Measurements from ENCODE around the gene PDE4D. TPM values are rescaled to one million over a fixed set of nuclear protein-coding genes. Genes with fewer than 3 reads are reported as not detected.
"Not testable (repeated sequence)": the region's sequence is repeated elsewhere in the genome, so short reads cannot be mapped to it uniquely, and the experiment has no call there.

The PDE4D gene
- polyA plus RNA-seq, 4 donors, result 17.5 to 31.9 (median 22.8) TPM

DNA sequence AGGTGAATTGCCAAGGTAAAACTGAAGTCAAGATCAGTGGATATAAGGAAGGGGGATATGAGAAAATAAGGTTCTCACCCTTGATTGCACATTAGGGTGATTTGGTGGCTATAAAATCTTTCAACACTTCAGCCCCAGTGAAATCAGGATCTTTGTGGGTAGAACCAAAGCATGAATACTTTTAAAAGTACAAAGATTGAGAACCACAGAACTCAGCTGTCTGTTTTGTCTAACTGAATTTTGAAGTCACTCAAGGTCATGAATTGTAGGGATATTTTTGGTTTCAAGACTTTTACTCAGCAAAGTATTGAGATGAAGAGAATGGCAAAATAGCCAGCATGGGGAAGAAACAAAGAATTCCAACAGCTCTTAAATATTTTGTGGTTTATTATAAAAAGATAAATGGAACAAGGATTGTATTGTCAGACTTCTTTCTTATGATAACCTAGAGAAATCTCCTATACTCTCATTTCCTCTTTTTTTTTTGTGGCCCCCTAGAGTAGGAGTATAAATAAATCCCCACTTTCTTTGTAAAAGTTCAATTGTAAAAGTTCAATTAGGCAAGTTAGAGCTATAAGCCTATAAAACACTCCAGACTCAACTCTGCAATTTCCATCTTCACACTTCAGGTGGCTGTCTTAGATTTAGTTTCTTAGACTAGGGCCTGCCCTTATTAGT lies 272.9 kb downstream of the PDE4D start:
- DNase-seq (ENCODE audit: low read depth in 4 of 4, low spot score in 3 of 4), result no peak

DNA sequence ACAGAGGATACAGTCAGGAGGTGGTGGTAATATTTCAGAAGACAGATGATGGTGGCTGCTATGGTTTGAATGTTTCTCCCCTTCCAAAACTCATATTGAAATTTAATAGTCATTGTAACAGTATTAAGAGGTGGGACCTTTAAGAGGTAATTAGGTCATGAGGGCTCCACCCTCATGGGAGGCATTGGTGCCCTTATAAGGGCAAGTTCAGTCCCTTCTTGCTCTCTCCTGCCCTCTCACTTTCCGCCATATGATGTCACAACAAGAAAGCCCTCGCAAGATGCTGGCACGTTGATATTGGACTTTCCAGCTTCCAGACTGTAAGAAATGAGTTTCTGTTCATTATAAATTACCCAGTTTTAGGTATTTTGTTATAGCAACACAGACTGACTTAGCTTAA lies 274.9 kb downstream of the PDE4D start:
- no peak for DNase-seq (ENCODE audit: low read depth in 4 of 4, low spot score in 3 of 4)

DNA sequence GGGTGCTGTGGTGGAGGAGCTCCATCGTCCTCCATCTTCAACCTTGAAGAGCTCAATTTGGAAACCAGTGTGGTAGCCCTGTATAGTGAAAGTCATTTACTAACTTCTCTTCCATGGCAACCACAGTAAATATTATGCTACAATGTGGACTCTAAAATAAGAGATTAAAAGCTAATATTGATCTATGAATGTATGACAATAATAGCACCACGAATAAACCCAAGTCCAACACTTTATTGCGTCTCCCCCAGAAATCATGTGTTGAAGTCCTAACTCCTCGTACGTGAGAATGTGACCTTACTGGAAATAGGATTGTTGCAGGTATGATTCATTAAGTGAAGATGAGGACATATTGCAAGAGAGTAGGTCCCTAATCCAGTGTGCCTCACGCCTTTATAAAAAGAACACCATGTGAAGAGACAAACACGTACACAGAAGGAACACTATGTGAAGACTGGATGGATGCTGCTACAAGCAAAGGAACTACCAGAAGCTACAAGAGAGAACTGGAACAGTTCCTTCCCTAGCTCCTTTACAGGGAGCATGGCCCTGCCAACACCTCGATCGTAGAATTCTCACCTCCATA lies 276.2 kb downstream of the PDE4D start:
- no peak for DNase-seq (ENCODE audit: low read depth in 4 of 4, low spot score in 3 of 4)

DNA sequence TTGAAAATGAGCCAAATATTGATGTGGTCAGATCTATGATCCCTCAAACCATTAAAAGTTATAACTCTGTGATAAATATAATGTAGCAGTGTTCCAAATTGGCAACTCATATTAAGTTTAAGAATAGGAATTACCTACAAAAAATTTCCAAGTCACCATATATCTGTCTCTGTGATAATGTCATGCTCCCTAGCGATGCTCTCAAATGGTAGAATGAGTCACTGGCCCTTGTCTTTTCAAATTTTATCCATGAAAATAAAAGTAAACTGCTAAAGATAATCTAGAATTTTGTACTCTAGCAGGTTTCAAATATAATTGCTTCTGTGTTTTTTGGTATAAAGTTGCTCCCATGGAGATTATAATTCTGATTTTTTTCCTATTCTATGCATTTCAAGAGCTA lies 277.1 kb downstream of the PDE4D start:
- no peak for DNase-seq (ENCODE audit: low read depth in 4 of 4, low spot score in 3 of 4)

DNA sequence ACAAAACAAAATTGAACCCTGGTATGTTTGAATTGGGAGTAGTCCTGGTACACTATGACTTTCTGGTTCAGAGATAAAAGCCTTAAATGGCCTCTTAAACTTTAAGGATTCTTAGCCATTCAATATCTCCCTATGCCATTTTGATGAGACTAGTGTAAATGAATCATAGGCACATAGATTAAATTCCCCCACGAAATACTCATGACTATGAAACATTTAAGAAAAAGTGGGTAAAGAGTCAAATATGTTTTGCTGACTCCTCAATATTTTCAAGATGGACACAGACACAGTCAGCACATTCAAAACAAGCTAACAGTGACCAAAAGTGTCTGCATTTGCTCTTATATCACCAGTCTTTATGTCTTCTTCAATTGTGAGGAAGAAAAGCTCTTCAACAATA lies 278.3 kb downstream of the PDE4D start:
- DNase-seq (ENCODE audit: low read depth in 4 of 4, low spot score in 3 of 4), result no peak

DNA sequence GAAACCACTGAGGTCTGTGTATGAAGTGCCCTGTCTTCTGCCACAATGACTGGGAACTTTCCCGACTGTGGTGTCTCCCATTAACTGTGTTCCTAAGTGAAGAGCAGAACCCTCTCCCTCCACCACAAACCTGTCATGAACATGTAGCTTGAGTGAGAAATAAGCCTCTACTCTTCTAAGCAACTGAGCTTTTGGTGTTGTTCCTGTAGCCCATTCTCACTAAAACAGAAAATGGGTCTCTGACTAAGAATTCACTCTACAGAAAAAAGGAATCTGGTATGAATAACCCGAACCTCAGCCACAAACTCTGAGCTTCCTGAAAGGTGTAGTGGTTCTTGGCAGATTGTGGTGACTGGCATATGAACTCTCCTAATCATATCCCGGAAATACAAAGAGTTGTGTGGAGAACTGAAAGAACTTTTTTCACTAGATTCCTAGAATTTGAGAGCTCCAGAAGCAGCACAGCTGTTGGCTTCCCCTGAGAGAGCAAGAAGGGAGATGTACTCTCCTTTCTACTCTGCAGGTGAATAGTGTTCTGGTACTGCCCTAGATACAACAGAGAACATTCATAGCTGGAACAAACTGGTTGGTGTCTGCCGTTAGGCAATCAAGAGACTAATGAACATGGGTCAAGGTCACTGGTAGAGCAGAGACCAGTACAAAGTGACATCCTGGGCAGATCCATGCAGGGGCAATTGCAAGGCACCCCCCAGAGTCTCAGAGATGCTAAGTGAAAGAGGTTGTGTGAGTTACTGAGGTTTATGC lies 283.8 kb downstream of the PDE4D start:
- no peak for DNase-seq (ENCODE audit: low read depth in 4 of 4, low spot score in 3 of 4)

DNA sequence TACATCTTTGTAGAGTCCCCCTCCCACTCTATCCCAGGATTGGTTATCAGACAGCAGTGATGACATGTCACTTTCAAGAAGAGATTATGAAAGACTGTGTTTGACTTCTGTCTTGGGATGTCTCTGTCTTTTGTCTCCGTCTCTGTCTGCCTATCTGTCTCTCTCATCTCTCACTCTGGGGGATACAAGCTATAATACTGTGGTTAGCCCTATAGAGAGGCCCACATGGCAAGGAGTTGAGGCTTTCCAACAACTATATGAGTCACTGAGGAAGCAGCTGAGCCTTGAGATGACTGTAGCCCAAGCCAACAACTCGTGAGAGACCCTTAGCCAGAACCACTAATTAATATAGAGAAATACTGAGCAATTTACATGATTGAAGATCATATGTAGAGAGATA lies 284.8 kb downstream of the PDE4D start:
- no peak for DNase-seq (ENCODE audit: low read depth in 4 of 4, low spot score in 3 of 4)

DNA sequence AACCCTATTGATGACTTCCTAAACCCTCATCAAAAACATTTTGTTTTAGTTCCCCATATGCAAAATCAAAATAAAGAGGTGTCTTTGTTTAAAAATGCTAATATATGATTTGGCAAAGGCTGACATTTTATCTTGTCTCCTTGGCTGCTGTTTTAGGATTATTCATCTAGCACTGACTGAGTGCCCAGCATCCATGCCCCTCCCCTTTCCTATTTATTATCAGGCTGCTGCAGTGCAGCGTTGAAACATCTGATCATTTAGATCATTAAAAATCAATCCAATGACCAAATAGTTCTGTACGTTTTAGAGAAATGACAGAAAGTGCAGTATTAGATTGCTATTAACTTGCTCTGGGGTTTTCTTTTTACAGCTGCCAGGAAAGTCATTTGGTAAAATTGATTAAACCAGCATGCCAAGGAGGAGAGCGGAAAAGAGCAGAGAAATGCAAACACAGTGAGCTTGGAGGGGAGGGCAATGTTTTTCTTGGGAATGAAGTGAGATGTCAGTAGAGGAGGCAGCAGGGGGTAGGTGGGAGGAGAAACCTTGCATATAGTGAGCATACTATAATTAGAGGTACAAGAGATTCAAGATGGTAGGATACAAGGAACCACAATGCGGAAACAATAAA lies 286.3 kb downstream of the PDE4D start:
- no peak for DNase-seq (ENCODE audit: low read depth in 4 of 4, low spot score in 3 of 4)

DNA sequence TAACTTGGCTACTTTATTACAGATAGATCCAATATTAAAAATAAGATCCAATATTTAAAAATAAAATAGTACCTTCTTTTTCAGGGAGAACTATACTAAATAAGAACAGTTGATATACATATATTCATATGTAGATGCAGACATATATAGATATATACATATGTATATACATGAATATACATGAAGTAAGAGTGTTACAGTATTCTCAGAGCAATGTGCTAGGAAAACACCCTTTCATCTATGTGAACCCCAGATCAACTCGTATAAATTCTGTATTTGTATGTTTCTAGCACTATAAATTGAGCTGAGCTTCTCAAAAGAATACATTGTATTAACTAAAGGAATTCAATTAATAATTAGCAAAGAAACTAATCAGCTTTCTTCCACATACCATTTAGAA lies 287.6 kb downstream of the PDE4D start:
- no peak for DNase-seq (ENCODE audit: low read depth in 4 of 4, low spot score in 3 of 4)

DNA sequence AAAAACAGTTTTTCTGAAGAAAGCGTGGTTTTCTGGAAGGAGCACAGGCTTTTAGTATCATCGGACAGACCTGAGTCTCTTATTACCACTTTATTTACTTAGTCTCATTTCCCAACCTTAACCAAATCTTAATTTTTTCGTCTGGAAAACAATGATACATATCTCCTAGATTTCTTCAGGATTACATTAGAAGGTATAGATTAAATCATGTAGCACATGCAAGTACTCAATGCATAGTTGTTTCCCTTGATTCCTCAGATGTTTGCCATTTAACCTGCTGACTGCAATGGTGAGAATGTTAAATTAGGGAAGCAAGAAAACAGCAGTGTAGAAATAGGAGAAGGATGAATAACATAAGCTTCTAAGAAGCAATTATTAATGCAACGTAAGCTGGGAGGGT lies 289.4 kb downstream of the PDE4D start:
- no peak for DNase-seq (ENCODE audit: low read depth in 4 of 4, low spot score in 3 of 4)

DNA sequence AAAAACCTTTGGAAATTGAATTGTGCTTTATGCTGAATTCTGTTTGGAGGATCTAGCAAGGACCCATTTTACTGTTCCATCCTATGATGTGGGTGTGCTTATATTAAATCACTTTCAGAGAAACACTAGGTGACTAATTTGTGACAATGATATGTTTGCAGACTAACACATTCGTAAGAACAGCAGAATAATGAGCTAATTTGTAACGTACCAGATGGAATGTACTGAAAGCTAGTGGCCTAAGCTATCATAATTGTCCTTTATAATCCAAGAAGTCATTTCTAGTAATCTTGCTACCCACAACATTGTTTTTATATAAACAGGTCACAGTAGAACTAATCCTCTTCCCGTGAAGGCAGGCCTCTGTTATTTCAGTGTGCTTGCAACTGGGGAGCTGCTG lies 292.5 kb downstream of the PDE4D start:
- no peak for DNase-seq (ENCODE audit: low read depth in 4 of 4, low spot score in 3 of 4)

DNA sequence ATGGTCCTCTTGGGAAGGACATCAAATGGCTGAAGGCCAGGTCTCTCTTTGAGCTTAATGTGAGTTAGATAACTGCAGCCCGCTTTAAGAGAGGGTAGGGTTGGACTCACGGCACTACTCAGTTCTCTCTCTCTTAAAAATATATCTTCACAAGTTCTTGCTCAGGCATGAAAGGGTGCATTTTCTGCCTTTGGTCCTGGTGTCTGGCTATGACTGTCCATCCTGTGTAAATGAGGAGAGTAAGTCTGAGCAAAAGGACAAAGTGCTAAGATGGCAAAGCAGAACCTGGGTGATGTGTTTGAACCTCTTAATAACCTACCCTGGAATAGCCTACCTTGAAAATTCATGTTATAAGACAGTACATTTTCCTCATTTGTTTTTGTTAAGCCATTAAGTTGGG lies 293.4 kb downstream of the PDE4D start:
- DNase-seq (ENCODE audit: low read depth in 4 of 4, low spot score in 3 of 4), result no peak

DNA sequence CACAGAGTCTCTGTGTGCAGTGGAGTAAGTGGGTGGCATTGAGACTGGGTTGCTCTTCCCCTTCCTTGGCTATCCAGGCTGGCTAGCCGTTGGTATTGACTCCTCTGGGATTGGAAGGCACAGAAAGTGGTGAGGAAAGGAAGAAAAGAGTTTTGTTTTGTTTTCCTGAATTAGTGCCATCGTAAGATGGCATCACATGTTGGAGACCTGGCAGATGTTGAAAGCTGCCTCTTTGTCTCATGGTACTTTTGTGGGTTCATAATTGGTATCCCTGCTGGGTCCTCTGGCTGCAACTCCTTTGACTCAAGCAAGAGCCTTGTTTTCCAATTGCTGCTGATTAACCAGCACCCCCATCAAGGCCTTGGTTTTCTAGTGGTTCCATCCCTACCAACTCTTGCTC lies 293.8 kb downstream of the PDE4D start:
- no peak for DNase-seq (ENCODE audit: low read depth in 4 of 4, low spot score in 3 of 4)

DNA sequence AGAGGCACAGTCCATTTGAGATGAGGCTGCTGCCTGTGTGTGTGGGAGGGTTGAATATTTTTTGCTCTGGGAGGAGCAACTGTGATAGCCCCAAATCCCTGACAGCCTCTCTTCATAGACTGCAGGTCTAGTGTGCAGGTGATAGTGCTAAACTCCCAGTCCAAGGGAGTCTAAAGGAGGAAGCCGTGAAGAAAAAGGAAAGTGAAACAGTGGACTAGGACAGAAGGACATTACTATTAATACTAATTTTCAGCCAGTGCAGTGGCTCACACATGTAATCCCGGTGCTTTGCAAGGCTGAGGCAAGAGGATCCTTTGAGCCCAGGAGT lies 295.0 kb downstream of the PDE4D start:
- no peak for DNase-seq (ENCODE audit: low read depth in 4 of 4, low spot score in 3 of 4)

DNA sequence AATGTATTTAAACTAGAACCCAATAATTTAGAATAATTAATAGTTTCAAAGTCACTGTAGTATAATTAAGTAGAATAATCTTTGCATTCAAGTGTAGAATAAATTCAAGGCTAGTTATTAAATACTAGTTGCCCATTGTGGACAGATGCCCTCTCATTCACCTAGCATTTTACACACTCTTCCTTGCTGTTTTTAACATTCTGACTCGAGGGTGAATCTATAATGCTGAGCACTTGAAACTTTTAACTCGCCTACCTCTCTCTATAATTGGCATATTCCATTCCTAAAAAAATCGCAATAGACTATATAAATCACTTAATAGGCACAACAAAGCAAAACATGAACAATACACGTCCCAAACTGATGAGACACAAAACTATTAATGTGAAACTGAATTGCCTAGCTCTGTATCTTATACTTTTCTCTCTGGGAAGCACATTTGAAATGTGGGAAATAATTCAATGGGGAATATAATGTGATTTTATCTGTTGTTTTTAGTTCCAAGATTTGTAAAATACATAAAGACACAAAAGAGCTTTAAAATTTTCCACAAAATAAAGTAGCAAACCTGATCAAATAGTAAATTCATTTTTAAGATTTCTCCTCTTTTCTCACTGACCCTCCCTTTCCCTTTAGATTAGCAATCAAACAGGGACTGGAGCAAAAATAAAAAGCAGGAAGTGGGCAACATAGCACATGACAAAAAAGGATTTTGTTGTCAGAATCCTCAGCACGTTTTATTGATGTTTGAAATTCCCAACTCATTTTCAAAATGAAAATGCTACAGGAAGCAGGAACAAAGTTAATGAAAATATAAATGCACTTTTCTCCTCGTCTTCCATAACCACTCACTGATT lies 295.6 kb downstream of the PDE4D start:
- DNase-seq (ENCODE audit: low read depth in 4 of 4, low spot score in 3 of 4), result no peak

DNA sequence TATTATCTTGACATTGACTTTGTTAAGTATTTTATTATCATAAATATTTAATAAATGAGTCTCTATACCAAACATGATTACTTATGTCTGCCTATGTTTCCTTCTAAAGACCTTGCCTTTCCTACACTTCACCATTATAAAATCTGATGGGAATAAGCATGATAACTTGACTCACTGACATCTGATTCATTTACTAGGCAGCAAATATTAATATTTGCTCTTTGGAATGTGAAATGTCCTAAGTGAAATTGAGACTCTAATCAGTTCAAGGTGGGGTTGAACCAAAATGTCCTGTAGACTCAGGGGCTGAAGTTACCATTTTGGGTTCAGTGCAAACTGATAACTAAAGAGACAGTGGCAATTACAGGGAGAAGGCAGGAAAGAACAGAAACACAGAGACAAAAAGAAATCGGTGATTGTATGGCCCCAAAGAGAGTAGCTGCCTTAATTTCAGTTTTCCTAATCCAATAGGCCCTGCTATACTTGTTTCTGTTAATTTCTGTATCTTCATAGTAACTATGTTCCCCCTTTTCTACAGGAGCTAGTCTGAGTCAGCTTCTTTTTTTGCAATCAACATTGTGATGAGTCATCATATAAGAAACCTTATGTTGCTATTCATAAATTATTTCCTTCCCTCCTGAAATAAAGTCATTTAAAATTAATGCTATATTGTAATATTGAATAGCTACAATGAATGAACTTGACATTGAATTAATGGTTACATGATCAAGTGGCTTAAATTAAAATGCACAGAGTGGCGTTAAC lies 296.8 kb downstream of the PDE4D start:
- DNase-seq (ENCODE audit: low read depth in 4 of 4, low spot score in 3 of 4), result no peak

DNA sequence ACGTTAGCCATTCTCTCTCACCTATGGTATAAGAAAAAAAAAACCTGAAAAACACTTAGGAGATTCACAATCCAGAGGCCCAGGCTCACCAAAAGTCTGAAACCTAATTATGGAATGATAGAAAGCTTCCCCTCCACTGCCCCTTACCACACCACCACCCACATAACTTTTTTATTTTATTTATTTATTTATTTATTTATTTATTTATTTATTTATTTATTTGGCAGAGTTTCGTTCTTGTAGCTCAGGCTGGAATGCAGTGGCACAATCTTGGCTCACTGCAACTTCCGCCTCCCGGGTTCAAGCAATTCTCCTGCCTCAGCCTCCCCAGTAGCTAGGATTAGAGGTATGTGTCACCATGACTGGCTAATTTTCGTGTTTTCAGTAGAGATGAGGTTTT lies 299.4 kb downstream of the PDE4D start:
- DNase-seq (ENCODE audit: low read depth in 4 of 4, low spot score in 3 of 4), result not testable (repeated sequence)

DNA sequence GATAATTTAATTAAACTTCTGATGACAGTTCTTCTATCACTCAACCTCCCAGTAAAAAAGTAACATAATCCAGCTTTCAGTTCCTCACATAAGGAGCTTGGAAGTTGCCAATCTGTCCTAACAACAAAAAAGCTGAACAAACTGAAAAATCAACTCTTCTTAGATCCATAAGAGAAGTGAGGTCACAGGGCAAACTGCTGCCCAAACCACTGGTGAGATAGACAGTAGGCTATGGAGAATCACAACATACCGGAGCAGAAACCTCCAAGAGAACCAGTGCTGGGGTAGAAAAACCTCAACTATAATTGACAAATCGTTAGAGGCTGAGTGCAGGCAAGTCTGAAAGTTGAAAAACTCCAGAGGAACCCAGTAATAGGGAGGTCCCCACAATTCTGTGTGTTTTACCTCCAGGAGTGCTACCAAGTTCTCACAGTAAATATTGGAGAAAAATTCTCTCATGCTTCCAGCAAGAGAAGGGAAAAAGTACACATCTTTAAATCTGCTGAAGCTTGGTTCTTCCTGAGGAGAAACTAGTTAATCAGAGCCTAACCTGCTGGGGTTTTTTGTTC lies 300.0 kb downstream of the PDE4D start:
- DNase-seq (ENCODE audit: low read depth in 4 of 4, low spot score in 3 of 4), result no peak

DNA sequence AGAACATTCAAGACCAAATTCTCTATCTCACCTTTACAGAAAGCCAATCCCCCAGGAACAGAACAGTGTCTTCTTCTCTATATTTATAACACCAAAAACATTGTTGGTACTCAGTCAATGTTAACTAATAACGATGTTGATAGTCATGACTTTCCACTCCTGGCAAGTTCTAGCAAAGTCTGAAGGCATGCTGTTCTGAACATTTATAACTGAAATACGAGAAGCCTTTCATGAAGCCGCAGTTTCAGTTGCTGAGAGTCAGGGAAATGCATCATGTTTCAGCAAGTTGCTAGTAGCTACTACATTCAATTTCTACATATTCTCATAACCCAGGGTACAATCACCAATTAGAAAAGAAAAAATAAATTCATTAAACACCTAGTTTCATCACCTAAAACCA lies 301.4 kb downstream of the PDE4D start:
- no peak for DNase-seq (ENCODE audit: low read depth in 4 of 4, low spot score in 3 of 4)

DNA sequence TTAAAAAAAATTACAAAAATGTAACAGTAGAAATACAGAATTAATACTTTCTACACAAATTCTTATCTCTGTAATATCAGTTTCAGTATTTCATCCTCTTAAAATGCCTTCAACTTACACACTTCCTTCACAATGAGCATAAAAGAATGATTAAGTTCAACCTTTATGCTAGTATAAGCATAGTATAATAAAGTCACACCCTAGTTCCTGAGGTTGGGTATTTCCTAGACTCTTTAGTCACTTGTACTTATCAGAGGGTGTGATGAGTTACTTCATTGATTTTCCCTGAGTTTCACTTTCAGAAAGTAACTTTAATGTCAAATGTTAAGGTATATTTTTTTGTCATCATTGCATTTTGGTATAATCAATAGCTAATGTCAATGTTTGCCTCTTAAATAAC lies 302.4 kb downstream of the PDE4D start:
- DNase-seq (ENCODE audit: low read depth in 4 of 4, low spot score in 3 of 4), result no peak

All from left renal pelvis (tissue), 4 donors.